Keratinocyte (primary cell): ENCODE data around the gene ACTL10.

ENCODE experiments used
- CTCF ChIP-seq, 3 experiments: IDR thresholded peaks in 1 of 3; conservative IDR thresholded peaks in 1 of 3; optimal IDR thresholded peaks in 1 of 3; 2 replicates in 2 of 3; 3 replicates in 1 of 3; pipeline versions ENCODE3 to v1.5.1; 2011; ENCODE audit warnings: low read length in 3 of 3, mild to moderate bottlenecking in 3 of 3, moderate library complexity in 2 of 3, control low read depth in 1 of 3, inconsistent platforms in 1 of 3; ENCODE audit not compliant: insufficient read depth in 2 of 3; ENCODE audit errors: extremely low read depth in 1 of 3
- EZH2 ChIP-seq: IDR thresholded peaks from one replicate; pipeline ENCODE4 v1.6.1; 2012; ENCODE audit warnings: inconsistent platforms, mild to moderate bottlenecking, low read length, moderate library complexity

GRCh38 chr20:33650111-33650752 lies 16.5 kb upstream of the ACTL10 start:
- TF ChIP-seq CTCF (optimal IDR thresholded peaks at IDR 0.05 in 1 of 3, IDR thresholded peaks at IDR 0.05 in 1 of 3, conservative IDR thresholded peaks at IDR 0.05 in 1 of 3; ENCODE audit: extremely low read depth in 1 of 3, insufficient read depth in 2 of 3, low read length in 3 of 3) (no peak), EZH2 (no peak)
